Lung (tissue), 12 donors: Measurements from ENCODE around the gene NDUFA8. TPM values are rescaled to one million over a fixed set of nuclear protein-coding genes. Genes with fewer than 3 reads are reported as not detected.

Source experiments
- ATAC-seq: fragments of 200-7000 bp; cut with Tn5 transposase; one replicate; pipeline ENCODE4 v1.9.1; 2020; ENCODE audit warnings: moderate number of reproducible peaks; ENCODE audit not compliant: insufficient read depth, low FRiP score
- DNase-seq, 3 donors: peaks; one replicate each; pipeline ENCODE4 v3.0.0-alpha.2; 2013 to 2017
- H3K27ac ChIP-seq, 2 donors: one replicate each; pipeline ENCODE4 v1.5.1; 2013; ENCODE audit warnings: mild to moderate bottlenecking in 2 of 2, moderate library complexity in 2 of 2, control low read depth in 1 of 2, inconsistent platforms in 1 of 2, low read depth in 1 of 2, low read length in 1 of 2
- H3K27me3 ChIP-seq, 3 donors: one replicate each; pipeline ENCODE4 v1.5.1; 2013; ENCODE audit warnings: low read length in 2 of 3; ENCODE audit not compliant: control insufficient read depth in 3 of 3, insufficient read depth in 3 of 3
- H3K36me3 ChIP-seq, 4 donors: one replicate each; pipeline ENCODE4 v1.5.1; 2013; ENCODE audit warnings: low read length in 4 of 4, mild to moderate bottlenecking in 1 of 4, moderate library complexity in 1 of 4; ENCODE audit not compliant: control insufficient read depth in 4 of 4, insufficient read depth in 4 of 4
- H3K4me1 ChIP-seq, 5 donors: one replicate each; pipeline ENCODE4 v1.5.1; 2013; ENCODE audit warnings: low read length in 5 of 5, mild to moderate bottlenecking in 2 of 5, moderate library complexity in 1 of 5; ENCODE audit not compliant: control insufficient read depth in 5 of 5, insufficient read depth in 5 of 5
- H3K4me3 ChIP-seq: one replicate; pipeline ENCODE4 v1.5.1; 2013; ENCODE audit warnings: mild to moderate bottlenecking, control low read depth, moderate library complexity
- H3K9ac ChIP-seq, 2 donors: one replicate each; pipeline ENCODE4 v1.5.1; 2013; ENCODE audit warnings: low read length in 2 of 2, control low read depth in 1 of 2; ENCODE audit not compliant: insufficient read depth in 1 of 2
- H3K9me3 ChIP-seq, 4 donors: one replicate each; pipeline ENCODE4 v1.5.1; 2013; ENCODE audit warnings: low read length in 3 of 4, mild to moderate bottlenecking in 1 of 4, moderate library complexity in 1 of 4; ENCODE audit not compliant: control insufficient read depth in 4 of 4, insufficient read depth in 3 of 4
- CTCF ChIP-seq: IDR thresholded peaks from 2 replicates; pipeline ENCODE4 v1.5.1; 2012; ENCODE audit warnings: mild to moderate bottlenecking; ENCODE audit errors: control extremely low read depth, extremely low read depth
- WGBS, 2 donors: extraction: QIAGEN DNeasy Blood & Tissue Kit; methylation state at CpG; one replicate each; pipeline ENCODE4 v1.1.7; 2013; 5-methylcytosine and 5-hydroxymethylcytosine counted together
- polyA plus RNA-seq, 2 donors: library from polyadenylated mRNA; stranded (reverse); fragments of 200-250 nt; gene quantifications; one replicate each; pipeline ENCODE4 v1.2.1, GENCODE V29; 2013
- total RNA-seq, 2 donors: library from RNA; depleted of rRNA in 1 of 2; stranded (reverse); fragments of >200 nt in 1 of 2; gene quantifications; one replicate each; pipeline ENCODE4 v1.2.1, GENCODE V29; 2014 to 2021
- donor health status: control.
- donor health status: control.
- donor health status: Bipolar disorder and iron deficiency.
- donor health status: healthy.
- donor health status: DM: yes; HTN: yes; CAD: no.

Gene NDUFA8
- total and polyA plus RNA-seq, 4 donors: 26.6 to 107 (median 58.3) TPM

- no peak overlapping the region for H3K27ac ChIP-seq
- H3K36me3 ChIP-seq: no peaks in the 10 kb centered on the region
- DNase-seq: no peak
- no peaks in the 10 kb centered on the region for H3K27me3 ChIP-seq
- no peaks in the 10 kb centered on the region for H3K9me3 ChIP-seq
- peaks cover 0 to 24% (median 0%) of the 10 kb centered on the region in 5 donors for H3K4me1 ChIP-seq
- H3K9ac ChIP-seq: no peak overlapping the region
- 98 to 100% methylated on average over 1 of the region's 1 CpG for WGBS, 2 donors
- ATAC-seq: no peak
- TF ChIP-seq CTCF: no peak
- no peak overlapping the region for H3K4me3 ChIP-seq
Measured at GRCh38 chr9:122201641-122202040, 42.1 kb upstream of the NDUFA8 start.

- Histone ChIP-seq H3K4me1 (peaks cover 0 to 19% (median 0%) of the 10 kb centered on the region in 5 donors), H3K27me3 (no peaks in the 10 kb centered on the region), H3K36me3 (no peaks in the 10 kb centered on the region), H3K9me3 (no peaks in the 10 kb centered on the region), H3K9ac (no peak overlapping the region), H3K27ac (no peak overlapping the region), H3K4me3 (no peak overlapping the region)
- TF ChIP-seq CTCF: no peak
- WGBS, 2 donors: 84% methylated on average over 7 of the region's 7 CpGs
- DNase-seq (no peak), ATAC-seq (no peak)
Measured at GRCh38 chr9:122200960-122201595, 41.5 kb upstream of the NDUFA8 start.

- Histone ChIP-seq H3K27ac (no peak overlapping the region), H3K9ac (no peak overlapping the region), H3K4me1 (peaks cover 0 to 16% (median 0%) of the 10 kb centered on the region in 5 donors), H3K27me3 (no peaks in the 10 kb centered on the region), H3K36me3 (no peaks in the 10 kb centered on the region), H3K4me3 (no peak overlapping the region), H3K9me3 (no peaks in the 10 kb centered on the region)
- DNase-seq (no peak), ATAC-seq (no peak)
- WGBS, 2 donors: 68 to 91% methylated on average over 4 of the region's 4 CpGs
- no peak for TF ChIP-seq CTCF
Measured at GRCh38 chr9:122197882-122198281, 38.3 kb upstream of the NDUFA8 start.

GRCh38 chr9:122197426-122197825 lies 37.8 kb upstream of the NDUFA8 start:
- H3K27me3 ChIP-seq: no peaks in the 10 kb centered on the region
- H3K27ac ChIP-seq: no peak overlapping the region
- H3K4me1 ChIP-seq: peaks cover 0 to 16% (median 0%) of the 10 kb centered on the region in 5 donors
- TF ChIP-seq CTCF: no peak
- H3K9ac ChIP-seq: no peak overlapping the region
- no peaks in the 10 kb centered on the region for H3K9me3 ChIP-seq
- H3K4me3 ChIP-seq: no peak overlapping the region
- H3K36me3 ChIP-seq: no peaks in the 10 kb centered on the region
- WGBS, 2 donors: 66 to 76% methylated on average over 7 of the region's 7 CpGs
- ATAC-seq (no peak), DNase-seq (peak; percentile 63 to 79 (median 68))
